H1 (cell line): ENCODE measurements around the gene GRIA4. TPM values are rescaled to one million over a fixed set of nuclear protein-coding genes. Genes with fewer than 3 reads are reported as not detected.

Source experiments
- CTCF ChIA-PET: fragments of 300-600 bp; sonication (Branson Sonifier 250); formaldehyde crosslinking; loops from one replicate; lab custom pipeline; 2021; ENCODE audit not compliant: partially characterized antibody; lab: Charles Lee
- POLR2A ChIA-PET: fragments of 300-600 bp; sonication (Branson Sonifier 250); formaldehyde crosslinking; loops from one replicate; lab custom pipeline; 2021; ENCODE audit warnings: inconsistent platforms; ENCODE audit not compliant: partially characterized antibody; lab: Charles Lee
- DNase-seq, 2 experiments: peaks; one replicate each; pipeline versions ENCODE4 v3.0.0 to v3.0.0-alpha.2; 2010 to 2022; ENCODE audit warnings: low spot score in 2 of 2, low read depth in 1 of 2, mixed read lengths in 1 of 2
- FAIRE-seq: peaks from 2 replicates; lab custom pipeline; 2011; peaks lifted over from hg19 to GRCh38; lab: Jason Lieb, UNC
- H2AFZ ChIP-seq: 2 replicates; pipeline ENCODE4 v1.8.1; 2012; ENCODE audit warnings: low read length, inconsistent platforms
- H2AK5ac ChIP-seq: 2 replicates; pipeline ENCODE4 v1.6.1; 2013; ENCODE audit warnings: low read depth, low read length
- H2BK120ac ChIP-seq: replicated peaks from 2 replicates; pipeline ENCODE3; 2013; ENCODE audit warnings: low read depth, low read length, inconsistent platforms
- H2BK12ac ChIP-seq: 2 replicates; pipeline ENCODE4 v1.6.1; 2013; ENCODE audit warnings: low read depth, low read length
- H2BK15ac ChIP-seq: 2 replicates; pipeline ENCODE4 v1.6.1; 2013; ENCODE audit warnings: low read length
- H2BK20ac ChIP-seq: 2 replicates; pipeline ENCODE4 v1.6.1; 2013; ENCODE audit warnings: low read length
- H2BK5ac ChIP-seq: 2 replicates; pipeline ENCODE4 v1.6.1; 2013; ENCODE audit warnings: low read depth, low read length
- H3K14ac ChIP-seq: 2 replicates; pipeline ENCODE4 v1.6.1; 2013; ENCODE audit warnings: inconsistent platforms; ENCODE audit not compliant: insufficient read length
- H3K18ac ChIP-seq: 2 replicates; pipeline ENCODE4 v1.6.1; 2013; ENCODE audit warnings: low read length; ENCODE audit errors: extremely low read depth
- H3K23ac ChIP-seq: 2 replicates; pipeline ENCODE4 v1.6.1; 2013; ENCODE audit warnings: inconsistent platforms; ENCODE audit not compliant: insufficient read length
- H3K23me2 ChIP-seq: 2 replicates; pipeline ENCODE4 v1.6.1; 2013; ENCODE audit warnings: low read depth, low read length
- H3K27ac ChIP-seq: 2 replicates; pipeline ENCODE4 v1.6.1; 2011; ENCODE audit warnings: low read depth, low read length, inconsistent platforms
- H3K27me3 ChIP-seq, 4 experiments: replicated peaks in 1 of 4; 1 replicate in 1 of 4; 2 replicates in 3 of 4; pipeline versions ENCODE4 v1.6.1 to v1.8.1; 2011 to 2013; ENCODE audit warnings: low read length in 3 of 4, mild to moderate bottlenecking in 3 of 4, inconsistent platforms in 2 of 4, mixed read lengths in 2 of 4, moderate library complexity in 1 of 4; ENCODE audit not compliant: control insufficient read depth in 3 of 4, insufficient read depth in 3 of 4; ENCODE audit errors: extremely low read depth in 1 of 4
- H3K36me3 ChIP-seq, 4 experiments: 2 replicates each; pipeline versions ENCODE4 v1.6.1 to v1.8.1; 2011 to 2013; ENCODE audit warnings: mild to moderate bottlenecking in 4 of 4, low read length in 3 of 4, moderate library complexity in 2 of 4, control low read depth in 1 of 4, inconsistent platforms in 1 of 4; ENCODE audit not compliant: insufficient read depth in 4 of 4, control insufficient read depth in 2 of 4
- H3K4ac ChIP-seq: replicated peaks from 2 replicates; pipeline ENCODE3; 2013; ENCODE audit warnings: low read length, low read depth, mixed read lengths, inconsistent platforms; ENCODE audit not compliant: insufficient read length
- H3K4me1 ChIP-seq, 4 experiments: replicated peaks in 1 of 4; 1 replicate in 1 of 4; 2 replicates in 3 of 4; pipeline versions ENCODE4 v1.6.1 to v1.8.1; 2011 to 2013; ENCODE audit warnings: low read length in 3 of 4, inconsistent platforms in 2 of 4, mixed read lengths in 1 of 4; ENCODE audit not compliant: insufficient read depth in 4 of 4, control insufficient read depth in 3 of 4
- H3K4me2 ChIP-seq, 2 experiments: 2 replicates each; pipeline versions ENCODE4 v1.6.1 to v1.8.1; 2011 to 2013; ENCODE audit warnings: low read depth in 2 of 2, low read length in 2 of 2, control low read depth in 1 of 2, inconsistent platforms in 1 of 2, mild to moderate bottlenecking in 1 of 2; ENCODE audit not compliant: insufficient read depth in 1 of 2
- H3K4me3 ChIP-seq, 4 experiments: fragments of 200-600, 300-600 bp in 1 of 4; sonication (generic), shearing (Covaris generic), sonication (Bioruptor Twin) in 1 of 4; 2 replicates each; pipeline versions ENCODE4 v1.5.1 to v1.8.1; 2011 to 2016; ENCODE audit warnings: low read length in 4 of 4, low read depth in 3 of 4, control low read depth in 2 of 4, inconsistent platforms in 2 of 4, mild to moderate bottlenecking in 2 of 4, mixed read lengths in 1 of 4, moderate library complexity in 1 of 4; ENCODE audit not compliant: insufficient read depth in 2 of 4; ENCODE audit errors: extremely low read depth in 1 of 4
- H3K56ac ChIP-seq: replicated peaks from 2 replicates; pipeline ENCODE3; 2013; ENCODE audit warnings: low read depth, mild to moderate bottlenecking, mixed read lengths, low read length, inconsistent platforms; ENCODE audit not compliant: insufficient read length
- H3K79me1 ChIP-seq: 2 replicates; pipeline ENCODE4 v1.6.1; 2013; ENCODE audit warnings: low read depth, low read length, control low read depth
- H3K79me2 ChIP-seq, 2 experiments: 2 replicates each; pipeline versions ENCODE4 v1.6.1 to v1.8.1; 2012 to 2013; ENCODE audit warnings: low read length in 2 of 2, mild to moderate bottlenecking in 2 of 2, inconsistent platforms in 1 of 2; ENCODE audit not compliant: insufficient read depth in 2 of 2, control insufficient read depth in 1 of 2
- H3K9ac ChIP-seq, 4 experiments: replicated peaks in 1 of 4; 1 replicate in 1 of 4; 2 replicates in 3 of 4; pipeline versions ENCODE4 v1.6.1 to v1.8.1; 2011 to 2013; ENCODE audit warnings: low read depth in 3 of 4, low read length in 3 of 4, control low read depth in 2 of 4, mild to moderate bottlenecking in 2 of 4, moderate library complexity in 2 of 4, inconsistent platforms in 1 of 4; ENCODE audit errors: extremely low read depth in 1 of 4
- H3K9me3 ChIP-seq, 2 experiments: 2 replicates each; pipeline versions ENCODE4 v1.6.1 to v1.8.1; 2012 to 2013; ENCODE audit warnings: mild to moderate bottlenecking in 2 of 2, moderate library complexity in 2 of 2, control low read depth in 1 of 2, inconsistent platforms in 1 of 2, low read depth in 1 of 2, low read length in 1 of 2, mixed read lengths in 1 of 2; ENCODE audit not compliant: insufficient read depth in 2 of 2
- H4K20me1 ChIP-seq, 2 experiments: replicated peaks in 1 of 2; 2 replicates each; pipeline versions ENCODE3 to v1.8.1; 2011 to 2013; ENCODE audit warnings: inconsistent platforms in 2 of 2, low read length in 2 of 2, mild to moderate bottlenecking in 1 of 2; ENCODE audit not compliant: insufficient read depth in 2 of 2, control insufficient read depth in 1 of 2
- H4K5ac ChIP-seq: 2 replicates; pipeline ENCODE4 v1.6.1; 2013; ENCODE audit warnings: low read length, low read depth, mixed read lengths, inconsistent platforms; ENCODE audit not compliant: insufficient read length
- H4K8ac ChIP-seq: 2 replicates; pipeline ENCODE4 v1.8.0; 2013; ENCODE audit warnings: mild to moderate bottlenecking, moderate library complexity, low read length, inconsistent platforms; ENCODE audit not compliant: insufficient read depth; ENCODE audit errors: extremely low read depth
- H4K91ac ChIP-seq: replicated peaks from 2 replicates; pipeline ENCODE3; 2013; ENCODE audit warnings: low read length, mixed read lengths, inconsistent platforms; ENCODE audit not compliant: insufficient read length
- ASH2L ChIP-seq: fragments of 200-600, 300-600 bp; sonication (generic); IDR thresholded peaks from one replicate; pipeline ENCODE4 v1.7.1; 2017; ENCODE audit warnings: low read length
- CBX8 ChIP-seq: fragments of 300-800, 300-1000 bp; sonication (generic); IDR thresholded peaks from 2 replicates; pipeline ENCODE4 v1.7.1; 2016; ENCODE audit warnings: low read depth, low read length, borderline replicate concordance
- CEBPB ChIP-seq: IDR thresholded peaks from 2 replicates; pipeline ENCODE4 v1.6.1; 2012; ENCODE audit warnings: low read depth, low read length
- CTBP2 ChIP-seq: IDR thresholded peaks from 2 replicates; pipeline ENCODE4 v1.7.0; 2011; ENCODE audit warnings: borderline replicate concordance, mild to moderate bottlenecking, moderate library complexity, mixed read lengths, low read length; ENCODE audit not compliant: insufficient read depth, insufficient read length
- HDAC6 ChIP-seq: IDR thresholded peaks from one replicate; pipeline ENCODE4 v1.7.1; 2012; ENCODE audit warnings: low read depth, mild to moderate bottlenecking, inconsistent platforms, low read length, moderate library complexity
- JUN ChIP-seq: IDR thresholded peaks from 2 replicates; pipeline ENCODE4 v1.6.1; 2011; ENCODE audit warnings: low read depth, mild to moderate bottlenecking, improper control_type of control experiment, low read length
- JUND ChIP-seq: IDR thresholded peaks from 2 replicates; pipeline ENCODE4 v1.6.1; 2011; ENCODE audit warnings: mild to moderate bottlenecking, improper control_type of control experiment, low read length
- NANOG ChIP-seq: IDR thresholded peaks from 2 replicates; pipeline ENCODE4 v1.6.1; 2011; ENCODE audit warnings: low read length, low read depth, mild to moderate bottlenecking, inconsistent platforms; ENCODE audit not compliant: insufficient read depth, poor library complexity, severe bottlenecking
- NRF1 ChIP-seq: IDR thresholded peaks from 2 replicates; pipeline ENCODE4 v1.6.1; 2011; ENCODE audit warnings: mild to moderate bottlenecking, low read depth, low read length, improper control_type of control experiment
- POLR2A ChIP-seq, 2 experiments: IDR thresholded peaks; 1 replicate in 1 of 2; 2 replicates in 1 of 2; pipeline ENCODE4 v1.6.1; 2011; ENCODE audit warnings: low read depth in 2 of 2, low read length in 2 of 2, mild to moderate bottlenecking in 2 of 2; ENCODE audit errors: control extremely low read depth in 1 of 2
- POLR2AphosphoS5 ChIP-seq: IDR thresholded peaks from 2 replicates; pipeline ENCODE4 v1.6.1; 2011; ENCODE audit warnings: low read depth, low read length
- SP1 ChIP-seq: IDR thresholded peaks from 2 replicates; pipeline ENCODE4 v1.6.1; 2011; ENCODE audit warnings: low read depth, low read length
- TBP ChIP-seq: IDR thresholded peaks from 2 replicates; pipeline ENCODE4 v1.6.1; 2011; ENCODE audit warnings: low read depth, low read length, improper control_type of control experiment
- WGBS, 2 experiments: shearing (Covaris generic) in 1 of 2; methylation state at CpG; one replicate each; pipeline versions ENCODE4 v1.1.6 to v1.1.7; 2013 to 2015; ENCODE audit warnings: low lambda C conversion rate in 2 of 2, mixed read lengths in 2 of 2, inconsistent platforms in 1 of 2, low coverage in 1 of 2, missing lambda C conversion rate in 1 of 2; ENCODE audit not compliant: insufficient replicate concordance in 2 of 2, insufficient coverage in 1 of 2, insufficient read length in 1 of 2; ENCODE audit errors: extremely low coverage in 1 of 2, missing lambda C conversion rate in 1 of 2; 5-methylcytosine and 5-hydroxymethylcytosine counted together
- polyA plus RNA-seq, 7 experiments: library from polyadenylated mRNA; depleted of rRNA in 3 of 7; stranded (reverse) in 5 of 7; unstranded in 2 of 7; fragments of >200 nt in 5 of 7; fragments of 200-250 nt in 2 of 7; gene quantifications; 1 replicate in 5 of 7; 2 replicates in 1 of 7; 4 replicates in 1 of 7; pipeline versions ENCODE4 v1.2.1 to v1.2.3, GENCODE V29; 2011 to 2013; ENCODE audit warnings: missing spikeins in 2 of 7, mixed read lengths in 2 of 7
- total RNA-seq: library from RNA; stranded (reverse); fragmentation: NEBNext Ultra II Directional; extraction: Animal tissue kit (Norgen Biotek cat#: 25700); gene quantifications from 2 replicates; pipeline ENCODE4 v1.2.1, GENCODE V29; 2021
- TF ChIP-seq, protein P1 (sequence below): IDR thresholded peaks from 2 replicates; pipeline ENCODE4 v1.6.1; 2012; ENCODE audit warnings: inconsistent platforms
- TF ChIP-seq, protein P2 (sequence below): IDR thresholded peaks from 2 replicates; pipeline ENCODE4 v1.6.1; 2011; ENCODE audit warnings: low read depth, mild to moderate bottlenecking, low read length; ENCODE audit not compliant: insufficient read depth

The GRIA4 gene
- total and polyA plus RNA-seq, 2 of the 8 experiments (the other 6 are each of a cell fraction or from before 2014, with no cell fraction given) = 12.5 to 21.8 TPM

DNA sequence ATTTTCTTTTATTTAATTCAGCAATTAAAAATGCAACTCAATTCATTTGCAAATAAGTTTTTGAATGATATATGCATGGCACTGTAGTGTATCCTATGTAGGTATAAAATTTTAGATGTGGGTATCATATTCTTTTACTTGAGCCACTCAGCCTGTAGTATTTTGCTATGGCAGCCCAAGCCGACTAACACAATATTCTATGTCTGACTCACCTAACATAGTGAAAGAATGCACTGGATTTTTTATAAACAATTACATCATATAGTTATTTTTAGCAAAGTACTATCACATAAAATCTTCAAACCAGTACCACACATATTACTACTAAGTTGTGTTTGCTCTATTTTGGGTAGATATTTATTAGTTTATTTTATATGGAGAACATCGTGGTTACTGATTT is 21.9 kb upstream of the GRIA4 start:
- Histone ChIP-seq H3K27me3 (no peaks in the 10 kb centered on the region), H2AFZ (no peak overlapping the region), H3K4me1 (no peaks in the 10 kb centered on the region), H3K4me3 (no peak overlapping the region), H2BK20ac (no peak overlapping the region), H3K36me3 (no peaks in the 10 kb centered on the region), H4K20me1 (no peaks in the 10 kb centered on the region), H2BK15ac (no peak overlapping the region), H3K23me2 (no peaks in the 10 kb centered on the region), H4K91ac (no peak overlapping the region), H3K23ac (no peak overlapping the region), H3K79me1 (no peaks in the 10 kb centered on the region), H2BK120ac (no peak overlapping the region), H3K4me2 (no peak overlapping the region), H2AK5ac (no peak overlapping the region), H3K79me2 (no peaks in the 10 kb centered on the region), H4K8ac (no peak overlapping the region), H3K4ac (no peak overlapping the region), H3K9me3 (no peaks in the 10 kb centered on the region), H4K5ac (no peak overlapping the region), H3K14ac (no peak overlapping the region), H3K18ac (no peak overlapping the region), H2BK5ac (no peak overlapping the region), H3K27ac (no peak overlapping the region), H3K56ac (no peak overlapping the region), H2BK12ac (no peak overlapping the region), H3K9ac (no peak overlapping the region)
- ChIA-PET POLR2A (no interaction called here), CTCF (no interaction called here)
- FAIRE-seq (no peak), DNase-seq (no peak)
- WGBS, 2 experiments = 88% methylated on average over 2 of the region's 2 CpGs; no CpG with 5 or more reads in 1 of the 2 experiments
- TF ChIP-seq HDAC6 = no peak
- TF ChIP-seq ASH2L = no peak
- no peak for TF ChIP-seq POLR2A (IDR thresholded peaks at IDR 0.05; ENCODE audit: control extremely low read depth in 1 of 2, low read depth in 2 of 2, low read length in 2 of 2)
- no peak for TF ChIP-seq CEBPB
- TF ChIP-seq SP1 = no peak
- TF ChIP-seq, protein P1, sequence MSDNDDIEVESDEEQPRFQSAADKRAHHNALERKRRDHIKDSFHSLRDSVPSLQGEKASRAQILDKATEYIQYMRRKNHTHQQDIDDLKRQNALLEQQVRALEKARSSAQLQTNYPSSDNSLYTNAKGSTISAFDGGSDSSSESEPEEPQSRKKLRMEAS = no peak
- TF ChIP-seq CBX8 = no peak
- no peak for TF ChIP-seq NRF1
- TF ChIP-seq NANOG = no peak
- no peak for TF ChIP-seq JUN
- TF ChIP-seq JUND = no peak
- TF ChIP-seq POLR2AphosphoS5 = no peak
- no peak for TF ChIP-seq CTBP2
- no peak for TF ChIP-seq TBP
- TF ChIP-seq, protein P2, sequence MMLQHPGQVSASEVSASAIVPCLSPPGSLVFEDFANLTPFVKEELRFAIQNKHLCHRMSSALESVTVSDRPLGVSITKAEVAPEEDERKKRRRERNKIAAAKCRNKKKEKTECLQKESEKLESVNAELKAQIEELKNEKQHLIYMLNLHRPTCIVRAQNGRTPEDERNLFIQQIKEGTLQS = no peak
